Ammon's horn (tissue), 1 donor: Measurements from ENCODE around the gene TSHZ1.

ENCODE experiments used
- DNase-seq: peaks from one replicate; pipeline ENCODE4 v3.0.0-alpha.2; 2016; ENCODE audit warnings: low spot score

Gene TSHZ1

GRCh38 chr18:75273817-75274216 lies 63.2 kb downstream of the TSHZ1 start:
- DNase-seq = no peak

- DNase-seq = no peak
Observed at GRCh38 chr18:75275226-75275625, 64.6 kb downstream of the TSHZ1 start.

GRCh38 chr18:75276818-75277609 lies 66.4 kb downstream of the TSHZ1 start:
- peak; percentile 46 for DNase-seq

- DNase-seq = no peak
Observed at GRCh38 chr18:75277610-75277928, 67.0 kb downstream of the TSHZ1 start.

- no peak for DNase-seq
Observed at GRCh38 chr18:75279381-75279780, 68.8 kb downstream of the TSHZ1 start.

GRCh38 chr18:75280427-75281280 lies 70.1 kb downstream of the TSHZ1 start:
- DNase-seq = no peak

- no peak for DNase-seq
Observed at GRCh38 chr18:75282746-75283145, 72.1 kb downstream of the TSHZ1 start.

GRCh38 chr18:75283731-75284130 lies 73.1 kb downstream of the TSHZ1 start:
- DNase-seq = no peak

- no peak for DNase-seq
Observed at GRCh38 chr18:75284566-75284965, 74.0 kb downstream of the TSHZ1 start.

GRCh38 chr18:75285876-75286275 lies 75.3 kb downstream of the TSHZ1 start:
- no peak for DNase-seq

- DNase-seq = no peak
Observed at GRCh38 chr18:75287006-75287405, 76.4 kb downstream of the TSHZ1 start.

- DNase-seq = no peak
Observed at GRCh38 chr18:75287700-75288099, 77.1 kb downstream of the TSHZ1 start.

- no peak for DNase-seq
Observed at GRCh38 chr18:75289761-75290160, 79.2 kb downstream of the TSHZ1 start.

GRCh38 chr18:75290737-75291358 lies 80.3 kb downstream of the TSHZ1 start:
- no peak for DNase-seq

- DNase-seq = no peak
Observed at GRCh38 chr18:75291460-75291859, 80.9 kb downstream of the TSHZ1 start.

GRCh38 chr18:75293591-75293990 lies 83.0 kb downstream of the TSHZ1 start:
- no peak for DNase-seq

GRCh38 chr18:75297731-75298130 lies 87.1 kb downstream of the TSHZ1 start:
- DNase-seq = no peak

GRCh38 chr18:75304678-75305557 lies 94.3 kb downstream of the TSHZ1 start:
- DNase-seq = no peak

- no peak for DNase-seq
Observed at GRCh38 chr18:75305984-75306383, 95.4 kb downstream of the TSHZ1 start.

- DNase-seq = no peak
Observed at GRCh38 chr18:75307530-75307929, 96.9 kb downstream of the TSHZ1 start.

- no peak for DNase-seq
Observed at GRCh38 chr18:75309564-75309963, 99.0 kb downstream of the TSHZ1 start.

- no peak for DNase-seq
Observed at GRCh38 chr18:75314117-75314516, 103.5 kb downstream of the TSHZ1 start.
